Keratinocyte (primary cell): ENCODE measurements around the gene MFRP.

Experiments
- CTCF ChIP-seq, 3 experiments: IDR thresholded peaks in 1 of 3; conservative IDR thresholded peaks in 1 of 3; optimal IDR thresholded peaks in 1 of 3; 2 replicates in 2 of 3; 3 replicates in 1 of 3; pipeline versions ENCODE3 to v1.5.1; 2011; ENCODE audit warnings: low read length in 3 of 3, mild to moderate bottlenecking in 3 of 3, moderate library complexity in 2 of 3, control low read depth in 1 of 3, inconsistent platforms in 1 of 3; ENCODE audit not compliant: insufficient read depth in 2 of 3; ENCODE audit errors: extremely low read depth in 1 of 3
- EZH2 ChIP-seq: IDR thresholded peaks from one replicate; pipeline ENCODE4 v1.6.1; 2012; ENCODE audit warnings: inconsistent platforms, mild to moderate bottlenecking, low read length, moderate library complexity

- TF ChIP-seq EZH2 = no peak
- no peak for TF ChIP-seq CTCF (optimal IDR thresholded peaks at IDR 0.05 in 1 of 3, IDR thresholded peaks at IDR 0.05 in 1 of 3, conservative IDR thresholded peaks at IDR 0.05 in 1 of 3; ENCODE audit: extremely low read depth in 1 of 3, insufficient read depth in 2 of 3, low read length in 3 of 3)
These were observed 28.0 kb downstream of the MFRP start for GRCh38 chr11:119318240-119319135.
